RCC 7860 (cell line): Measurements from ENCODE around the gene SCN7A.

Experiments
- DNase-seq: peaks from one replicate; pipeline ENCODE4 v3.0.0-alpha.2; 2015; ENCODE audit warnings: low spot score
- FAIRE-seq: peaks from 2 replicates; lab custom pipeline; 2012; peaks lifted over from hg19 to GRCh38; lab: Jason Lieb, UNC

SCN7A gene

GRCh38 chr2:166404831-166405568 lies 89.0 kb downstream of the SCN7A start:
- DNase-seq (no peak), FAIRE-seq (no peak)

GRCh38 chr2:166394245-166394644 lies 99.8 kb downstream of the SCN7A start:
- FAIRE-seq (no peak), DNase-seq (no peak)

GRCh38 chr2:166393008-166393407 lies 101.0 kb downstream of the SCN7A start:
- no peak for DNase-seq
- FAIRE-seq: no peak

GRCh38 chr2:166388481-166389070 lies 105.5 kb downstream of the SCN7A start:
- DNase-seq: no peak
- no peak for FAIRE-seq

GRCh38 chr2:166385313-166385712 lies 108.7 kb downstream of the SCN7A start:
- DNase-seq (no peak), FAIRE-seq (no peak)

DNA sequence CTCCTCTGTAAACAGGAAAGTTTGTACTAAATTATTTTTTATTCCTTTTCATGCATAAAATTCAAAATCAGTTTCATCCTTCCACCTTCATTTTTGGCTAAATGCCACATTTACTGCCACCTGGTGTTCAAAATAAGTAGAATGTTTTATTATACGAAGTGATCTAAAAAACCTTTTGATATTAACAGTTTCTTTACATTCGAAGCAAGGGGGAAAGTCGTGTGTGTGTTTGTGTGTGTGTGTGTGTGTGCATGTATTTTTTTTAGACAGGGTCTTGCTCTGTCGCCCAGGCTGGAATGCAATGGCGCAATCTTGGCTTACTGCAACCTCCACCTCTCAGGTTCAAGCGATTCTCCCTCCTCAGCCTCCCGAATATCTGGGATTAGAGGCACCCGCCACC lies 109.3 kb downstream of the SCN7A start:
- FAIRE-seq: peak; percentile 85
- DNase-seq: peak; percentile 25

DNA sequence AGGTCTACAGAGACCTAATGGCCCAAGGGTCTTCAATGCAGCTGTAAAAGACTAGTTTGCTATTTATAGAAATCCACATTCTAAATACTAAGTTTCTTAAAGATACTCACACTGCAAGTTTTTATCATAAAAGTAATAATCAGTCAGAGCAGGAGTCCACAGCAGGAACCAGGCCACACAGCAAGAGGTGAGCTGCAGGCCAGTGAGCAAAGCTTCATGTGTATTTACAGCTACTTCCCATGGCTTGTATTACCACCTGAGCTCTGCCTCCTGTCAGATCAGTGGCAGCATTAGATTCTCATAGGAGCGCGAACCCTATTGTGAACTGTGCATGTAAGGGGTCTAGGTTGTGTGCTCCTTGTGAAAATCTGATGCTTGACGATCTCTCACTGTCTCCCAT lies 111.6 kb downstream of the SCN7A start:
- FAIRE-seq (no peak), DNase-seq (no peak)

DNA sequence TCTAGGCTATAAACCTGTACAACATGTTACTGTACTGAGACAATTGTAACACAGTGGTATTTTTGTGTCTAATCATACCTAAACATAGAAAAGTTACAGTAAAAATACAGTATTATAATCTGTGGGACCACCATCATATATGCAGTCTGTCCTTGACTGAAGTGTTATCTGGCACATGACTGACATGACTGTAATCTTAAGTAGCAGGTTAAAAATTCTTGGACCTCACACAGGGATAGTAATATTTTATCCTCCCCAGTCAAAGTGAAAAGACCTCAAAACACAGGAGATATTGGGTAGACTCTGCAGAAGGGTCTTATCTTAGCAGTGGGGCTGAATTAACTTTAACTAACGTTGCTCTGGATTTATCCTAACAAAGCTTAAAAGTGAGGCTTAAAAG lies 113.4 kb downstream of the SCN7A start:
- DNase-seq (no peak), FAIRE-seq (no peak)

DNA sequence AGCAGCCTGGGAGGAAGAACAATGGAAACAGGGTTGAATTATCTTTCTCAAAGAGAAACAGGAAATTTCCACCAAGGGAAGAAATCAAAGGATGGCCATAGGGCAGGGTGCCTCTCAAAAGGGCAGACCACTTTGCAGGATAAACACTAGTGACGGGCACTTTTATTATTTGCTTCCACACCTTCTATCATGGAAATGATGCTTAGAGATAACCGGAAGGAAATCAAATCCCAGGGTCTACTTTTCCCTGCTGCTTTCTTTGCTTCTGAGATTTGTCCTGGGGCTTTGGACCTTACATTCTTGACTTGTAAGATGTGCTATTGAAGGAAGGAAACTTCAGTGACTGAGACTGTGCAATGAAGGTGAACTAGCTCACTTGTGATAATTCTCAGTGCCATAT lies 117.2 kb downstream of the SCN7A start:
- FAIRE-seq (no peak), DNase-seq (no peak)

GRCh38 chr2:166376488-166376828 lies 117.6 kb downstream of the SCN7A start:
- FAIRE-seq: no peak
- no peak for DNase-seq

DNA sequence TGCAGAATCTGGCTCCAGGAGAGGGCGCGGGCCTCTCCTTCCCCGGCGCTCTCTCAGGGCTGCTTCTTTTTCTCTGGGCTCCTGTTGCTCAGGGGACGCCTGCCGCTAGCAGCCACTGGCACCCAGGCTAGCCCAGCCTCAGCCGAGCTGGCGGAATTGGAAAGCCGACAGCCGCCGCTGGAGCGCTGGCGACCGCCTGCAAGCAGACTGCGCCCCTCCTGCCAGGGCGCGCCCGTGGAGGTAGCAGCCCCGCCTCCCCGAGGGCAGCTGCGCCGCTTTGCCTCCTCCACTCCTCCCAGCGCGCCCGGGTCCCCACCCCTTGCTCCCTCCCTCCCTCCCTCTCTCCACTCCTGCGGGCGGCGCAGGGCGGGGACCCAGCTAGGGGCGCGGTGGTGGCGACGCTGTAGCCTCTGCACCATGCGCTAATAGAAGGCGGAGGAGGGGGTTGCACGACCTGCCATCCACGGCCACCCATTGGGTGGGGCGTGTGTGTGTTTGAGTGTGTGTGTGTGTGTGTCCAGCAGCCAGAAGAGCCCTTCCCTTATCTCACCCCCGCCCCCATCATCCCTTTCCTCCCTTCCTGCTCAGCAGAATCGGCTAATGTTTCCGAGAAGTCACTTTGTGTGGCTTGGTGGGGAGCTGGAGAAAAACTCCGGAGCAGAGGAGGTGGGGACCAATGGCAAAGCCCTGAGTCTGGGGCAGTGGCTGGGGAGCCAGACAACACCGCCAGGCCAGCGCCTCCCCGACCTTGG lies 118.1 kb downstream of the SCN7A start, which contains the start of gene SCN9A:
Gene SCN9A (minus strand): TSS at position 209 of the 752 bp plus-strand sequence. CDS start 64,188 bp downstream, outside the sequence.
- DNase-seq (peak; percentile 51), FAIRE-seq (no peak)

- FAIRE-seq (no peak), DNase-seq (no peak)
Observed at GRCh38 chr2:166375195-166375735, 118.8 kb downstream of the SCN7A start.

- peak; percentile 72 for FAIRE-seq
Observed at GRCh38 chr2:166373951-166374350, 120.1 kb downstream of the SCN7A start.

DNA sequence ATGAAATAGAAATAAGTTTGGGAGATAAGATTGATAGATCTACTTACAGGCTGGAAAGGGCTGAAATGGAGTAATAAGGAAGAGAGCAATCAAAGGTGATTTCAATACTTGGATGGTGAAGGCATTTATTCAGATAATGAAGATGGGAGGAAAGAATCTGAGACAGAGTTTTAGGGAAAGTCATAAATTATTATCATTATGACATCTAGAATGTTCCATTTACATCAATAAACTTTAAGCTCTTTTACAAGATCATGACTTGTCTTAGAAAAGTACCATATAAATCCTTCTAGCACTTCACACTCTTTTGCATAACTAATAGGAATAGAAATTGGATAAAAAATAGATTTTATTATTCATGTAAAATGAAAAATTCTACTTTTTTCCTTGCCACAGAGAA lies 120.5 kb downstream of the SCN7A start:
- FAIRE-seq (no peak), DNase-seq (no peak)

More at GRCh38 chr2:166373951-166374350, 120.1 kb downstream of the SCN7A start:
- peak; percentile 76 for DNase-seq

DNA sequence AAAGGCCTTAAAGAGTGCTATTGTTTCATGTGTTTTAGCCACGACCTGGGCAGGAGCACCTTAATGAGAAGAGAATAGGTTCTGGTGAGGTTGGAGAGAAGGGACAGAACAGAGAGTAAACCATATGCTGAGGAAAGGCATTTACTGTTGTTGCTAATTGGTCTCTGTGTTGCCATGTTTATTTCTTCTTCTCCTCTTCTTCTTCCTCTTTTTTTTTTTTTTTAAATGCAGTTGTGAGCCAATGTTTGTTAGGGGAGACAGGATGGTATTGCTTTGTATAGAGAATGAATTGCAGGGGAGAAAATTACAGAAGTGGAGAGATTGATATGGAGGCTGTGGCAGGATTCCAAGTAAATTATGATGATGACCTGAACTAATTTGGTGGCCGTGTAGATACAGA lies 120.9 kb downstream of the SCN7A start:
- DNase-seq (no peak), FAIRE-seq (no peak)

GRCh38 chr2:166372046-166372445 lies 122.0 kb downstream of the SCN7A start:
- FAIRE-seq (no peak), DNase-seq (no peak)

GRCh38 chr2:166365803-166366420 lies 128.1 kb downstream of the SCN7A start:
- FAIRE-seq (peak; percentile 91), DNase-seq (peak; percentile 64)

DNA sequence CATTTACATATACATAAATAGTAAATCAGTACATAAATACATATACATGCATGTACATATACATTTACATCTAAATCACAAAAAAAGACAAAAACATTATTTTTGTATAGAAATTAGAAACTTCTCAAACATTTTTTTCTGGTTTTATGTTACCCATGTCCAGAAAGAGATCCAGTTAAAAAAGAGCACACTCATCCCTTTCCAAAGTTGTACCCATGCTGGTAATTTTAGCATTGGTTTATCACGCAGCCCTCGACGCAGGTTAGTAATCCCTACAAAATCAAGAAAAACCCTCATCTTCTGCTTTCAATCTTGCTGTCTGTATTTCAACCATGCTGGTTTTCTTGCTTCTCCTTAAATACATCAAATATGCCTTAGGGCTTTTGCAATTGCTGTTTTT lies 128.8 kb downstream of the SCN7A start:
- FAIRE-seq (peak; percentile 28), DNase-seq (no peak)

DNA sequence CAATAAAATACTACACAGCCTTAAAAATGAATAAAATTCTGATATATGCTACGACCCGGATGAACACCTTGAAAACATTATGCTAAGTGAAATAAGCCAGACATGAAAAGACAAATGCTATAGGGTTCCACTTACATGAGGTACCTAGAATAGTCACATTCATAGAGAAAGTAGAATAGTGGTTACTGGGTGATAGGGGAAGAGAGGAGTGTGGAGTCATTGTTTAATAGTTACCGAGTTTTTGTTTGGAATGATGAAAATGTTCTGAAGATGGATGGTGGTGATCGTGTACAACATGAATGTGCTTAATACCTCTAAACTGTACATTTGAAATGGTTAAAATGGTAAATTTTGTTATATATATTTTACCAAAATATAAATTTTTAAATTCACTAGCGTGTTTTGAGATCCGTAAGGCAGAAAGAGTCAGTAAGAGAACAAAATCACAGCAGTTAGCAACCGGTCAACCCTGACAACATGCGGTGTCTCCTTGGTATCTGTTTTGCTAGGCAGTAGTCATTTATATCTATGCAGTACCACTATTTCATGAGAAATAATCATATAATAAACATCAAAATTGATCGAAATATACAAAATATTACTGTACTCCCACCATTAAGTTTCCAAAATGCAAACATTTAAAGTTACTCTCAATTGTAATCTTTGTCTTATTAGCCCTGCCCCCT lies 129.4 kb downstream of the SCN7A start:
- peak; percentile 85 for FAIRE-seq
- peak; percentile 67 for DNase-seq

- FAIRE-seq (peak; percentile 77), DNase-seq (peak; percentile 39)
Observed at GRCh38 chr2:166361351-166362153, 132.5 kb downstream of the SCN7A start.
